Activated T-cell treated with anti-CD3 and anti-CD28 coated beads, Interleukin-2, amount 50 U/mL, for 4 hours (primary cell): ENCODE measurements around the gene RGL1. TPM values are rescaled to one million over a fixed set of nuclear protein-coding genes. Genes with fewer than 3 reads are reported as not detected.

Source experiments
- ATAC-seq, 2 donors: fragments of 200-7000 bp; cut with Tn5 transposase; one replicate each; pipeline ENCODE4 v1.10.0; 2021
- DNase-seq: peaks from one replicate; pipeline ENCODE4 v3.0.0-alpha.2; 2020
- H3K27me3 Mint-ChIP-seq: one replicate; pipeline ENCODE4 v1.8.0; 2021; ENCODE audit warnings: low read depth, mixed read lengths
- H3K36me3 Mint-ChIP-seq: one replicate; pipeline ENCODE4 v1.8.0; 2022; ENCODE audit warnings: mixed read lengths; ENCODE audit not compliant: insufficient read depth
- H3K4me1 Mint-ChIP-seq: one replicate; pipeline ENCODE4 v1.8.0; 2021; ENCODE audit warnings: low read depth, mixed read lengths
- H3K4me3 Mint-ChIP-seq: one replicate; pipeline ENCODE4 v1.8.0; 2021; ENCODE audit warnings: mild to moderate bottlenecking, moderate library complexity, mixed read lengths
- H3K9me3 Mint-ChIP-seq: one replicate; pipeline ENCODE4 v1.8.0; 2021; ENCODE audit warnings: mixed read lengths
- total RNA-seq, 3 donors: library from RNA; stranded (reverse); gene quantifications; one replicate each; pipeline ENCODE4 v1.2.1, GENCODE V29; 2021

RGL1 gene
- total RNA-seq, 3 donors from 2014 or later: 0.58 to 0.92 (median 0.68) TPM

DNA sequence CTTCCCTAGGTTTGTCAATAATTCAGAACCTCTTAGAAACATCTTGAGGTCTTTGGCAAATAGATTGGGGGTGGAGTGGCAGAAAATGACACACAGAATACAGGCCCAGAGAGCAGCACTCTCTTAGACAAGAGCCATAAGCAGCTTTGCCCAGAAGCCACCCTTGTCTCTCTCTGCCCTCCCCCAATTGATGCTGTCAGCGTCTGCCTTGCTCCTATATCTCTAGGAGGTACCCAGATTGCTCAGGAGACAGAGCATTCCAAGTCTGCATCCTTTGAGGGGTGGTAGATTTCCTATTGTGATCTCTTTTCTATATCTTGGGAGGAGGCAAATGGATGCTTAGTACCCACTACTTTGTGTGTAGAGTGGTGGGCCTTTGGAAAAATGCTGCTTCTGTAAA is 1.8 kb downstream of the RGL1 start:
- H3K4me3 Mint-ChIP-seq: no peak overlapping the region
- peaks cover 16% of the 10 kb centered on the region for H3K4me1 Mint-ChIP-seq
- H3K9me3 Mint-ChIP-seq: peaks cover 10% of the 10 kb centered on the region
- ATAC-seq: no peak
- H3K36me3 Mint-ChIP-seq: peaks cover 2% of the 10 kb centered on the region
- peaks cover 12% of the 10 kb centered on the region for H3K27me3 Mint-ChIP-seq
- DNase-seq: no peak

DNA sequence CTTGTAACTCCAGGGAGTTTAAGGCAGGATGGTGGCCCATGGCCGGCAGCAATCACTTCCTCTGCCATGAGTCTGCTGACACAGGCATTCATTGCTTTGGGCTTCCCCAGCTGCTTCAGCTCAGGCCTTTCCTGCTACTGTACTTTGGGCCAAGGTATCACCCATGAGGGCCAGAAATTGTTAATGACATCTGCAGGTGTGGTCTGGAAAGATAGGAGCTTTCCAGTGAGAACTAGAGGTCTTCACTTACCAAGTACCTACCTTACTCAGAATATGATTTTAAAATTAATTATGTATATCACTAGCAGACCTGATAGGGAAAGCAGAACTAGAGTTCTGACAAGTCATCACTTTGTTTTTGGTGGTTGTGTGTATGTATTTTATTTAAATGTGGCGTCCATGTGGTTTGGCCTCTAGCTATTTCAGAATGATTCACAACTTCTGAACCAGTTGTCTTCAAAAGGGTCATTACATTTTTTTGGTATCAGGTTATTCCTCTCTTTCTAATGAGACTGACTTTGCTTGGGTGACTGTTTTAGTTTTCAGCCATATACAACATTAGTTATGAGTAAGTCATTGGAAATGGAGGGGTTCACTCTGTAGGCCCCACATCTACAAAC is 2.7 kb downstream of the RGL1 start:
- H3K27me3 Mint-ChIP-seq: peaks cover 12% of the 10 kb centered on the region
- peaks cover 4% of the 10 kb centered on the region for H3K9me3 Mint-ChIP-seq
- H3K4me1 Mint-ChIP-seq: peaks cover 16% of the 10 kb centered on the region
- no peak for DNase-seq
- no peaks in the 10 kb centered on the region for H3K36me3 Mint-ChIP-seq
- H3K4me3 Mint-ChIP-seq: no peak overlapping the region
- no peak for ATAC-seq

DNA sequence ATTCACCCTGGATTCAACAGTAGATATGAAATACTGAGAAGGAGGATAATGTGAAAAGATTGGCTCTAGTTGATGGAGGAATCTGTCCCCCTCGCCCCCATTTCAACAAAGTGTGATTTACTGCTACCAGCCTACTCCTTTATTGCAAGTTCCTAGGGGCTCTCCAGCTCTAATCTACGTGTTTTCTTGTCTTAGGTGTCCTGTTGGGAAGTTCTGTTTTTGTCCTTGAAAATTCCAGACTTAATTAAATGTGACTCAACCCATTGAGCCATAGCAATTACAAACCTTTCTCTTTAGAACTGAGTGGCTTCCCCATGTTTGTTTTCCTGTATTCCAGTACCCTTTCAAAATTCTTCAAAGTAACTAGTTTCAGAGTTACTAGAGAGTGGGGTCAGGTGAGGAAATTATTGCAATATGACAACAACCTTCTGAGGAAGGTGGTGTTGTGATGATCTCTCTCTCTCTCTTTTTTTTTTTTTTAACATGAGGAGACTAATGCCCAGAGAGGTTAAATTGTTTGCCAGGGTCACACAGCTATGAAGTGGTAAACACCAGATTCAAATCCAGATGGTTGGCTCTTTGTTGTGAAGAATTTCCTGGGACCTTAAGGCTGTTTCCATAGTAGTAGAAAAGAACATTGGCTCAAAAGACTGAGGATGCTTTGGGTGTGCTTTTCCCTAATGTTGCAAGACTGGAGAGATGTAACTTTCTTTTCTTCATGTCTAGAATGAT is 3.5 kb downstream of the RGL1 start:
- H3K36me3 Mint-ChIP-seq: no peaks in the 10 kb centered on the region
- ATAC-seq (no peak), DNase-seq (no peak)
- peaks cover 12% of the 10 kb centered on the region for H3K27me3 Mint-ChIP-seq
- peaks cover 16% of the 10 kb centered on the region for H3K4me1 Mint-ChIP-seq
- no peak overlapping the region for H3K4me3 Mint-ChIP-seq
- peaks cover 4% of the 10 kb centered on the region for H3K9me3 Mint-ChIP-seq

- DNase-seq (no peak), ATAC-seq (no peak)
- no peak overlapping the region for H3K4me3 Mint-ChIP-seq
- no peaks in the 10 kb centered on the region for H3K36me3 Mint-ChIP-seq
- peaks cover 13% of the 10 kb centered on the region for H3K4me1 Mint-ChIP-seq
- peaks cover 12% of the 10 kb centered on the region for H3K27me3 Mint-ChIP-seq
- no peaks in the 10 kb centered on the region for H3K9me3 Mint-ChIP-seq
Measured at GRCh38 chr1:183810121-183810520, 5.2 kb downstream of the RGL1 start.

DNA sequence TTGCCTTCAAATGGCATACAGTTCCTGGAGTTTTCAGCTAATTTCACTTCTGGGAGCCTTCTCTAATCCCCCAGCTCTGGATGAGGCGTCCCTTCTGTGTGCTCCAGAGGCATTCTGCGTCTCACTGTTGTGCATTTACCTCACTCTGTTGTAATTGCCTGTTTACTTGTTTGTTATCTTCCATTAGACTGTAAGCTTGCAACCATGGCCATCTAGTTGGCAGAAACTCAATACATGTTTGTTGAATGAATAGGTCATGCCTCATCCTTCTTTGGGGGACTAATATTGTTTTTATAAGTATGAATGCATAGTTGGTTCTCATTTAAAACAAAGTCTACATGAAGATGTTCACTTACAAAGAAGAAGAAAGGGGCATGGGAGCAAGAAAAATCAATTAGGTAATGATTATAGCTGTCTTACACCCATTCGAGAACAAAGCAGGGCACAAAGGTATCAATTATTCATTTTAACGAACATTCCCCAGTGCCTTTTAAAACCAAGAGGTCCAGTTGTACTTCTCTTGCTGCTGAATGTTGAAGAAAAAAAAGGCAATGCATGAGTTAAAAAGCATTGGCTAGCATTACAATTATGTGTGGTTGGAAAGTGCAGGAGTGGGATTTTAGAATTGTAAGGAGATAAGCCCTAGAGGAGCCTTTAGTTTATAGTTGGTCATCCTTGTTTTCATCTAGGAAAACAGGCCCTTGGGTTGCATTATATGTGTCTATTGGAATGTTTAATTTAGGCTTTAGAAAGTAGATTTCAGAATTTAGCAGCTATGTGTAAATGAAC is 6.0 kb downstream of the RGL1 start:
- Mint-ChIP-seq H3K27me3 (peaks cover 9% of the 10 kb centered on the region), H3K9me3 (no peaks in the 10 kb centered on the region), H3K4me3 (no peak overlapping the region), H3K4me1 (peaks cover 6% of the 10 kb centered on the region), H3K36me3 (no peaks in the 10 kb centered on the region)
- DNase-seq (no peak), ATAC-seq (no peak)

DNA sequence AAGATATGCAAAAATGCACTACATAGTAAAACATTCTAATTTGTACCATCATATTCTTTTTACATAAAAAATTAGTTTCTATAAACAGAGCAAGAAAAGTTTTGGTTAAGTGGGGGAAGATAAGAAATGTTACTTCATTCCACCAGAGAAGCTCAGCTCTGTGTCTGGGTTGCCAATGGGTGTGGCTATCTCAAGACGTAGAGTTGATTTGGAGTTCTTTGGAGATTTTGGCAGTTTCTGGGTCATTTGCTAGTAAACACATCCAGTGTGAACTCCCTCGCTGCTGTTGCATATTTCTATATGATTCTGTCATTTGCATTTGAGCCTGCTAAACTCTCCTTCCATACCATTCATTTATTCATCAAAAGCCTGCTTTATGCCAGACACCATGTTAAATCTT is 7.2 kb downstream of the RGL1 start:
- Mint-ChIP-seq H3K27me3 (peaks cover 4% of the 10 kb centered on the region), H3K36me3 (no peaks in the 10 kb centered on the region), H3K4me3 (no peak overlapping the region), H3K9me3 (no peaks in the 10 kb centered on the region), H3K4me1 (no peaks in the 10 kb centered on the region)
- no peak for DNase-seq
- ATAC-seq: no peak

- no peak for DNase-seq
- Mint-ChIP-seq H3K9me3 (no peaks in the 10 kb centered on the region), H3K27me3 (no peaks in the 10 kb centered on the region), H3K36me3 (no peaks in the 10 kb centered on the region), H3K4me3 (no peak overlapping the region), H3K4me1 (no peaks in the 10 kb centered on the region)
- no peak for ATAC-seq
Measured at GRCh38 chr1:183812686-183813569, 8.0 kb downstream of the RGL1 start.

GRCh38 chr1:183814121-183814681 is 9.3 kb downstream of the RGL1 start:
- Mint-ChIP-seq H3K4me1 (no peaks in the 10 kb centered on the region), H3K9me3 (no peaks in the 10 kb centered on the region), H3K27me3 (no peaks in the 10 kb centered on the region), H3K4me3 (no peak overlapping the region), H3K36me3 (no peaks in the 10 kb centered on the region)
- no peak for ATAC-seq
- no peak for DNase-seq

DNA sequence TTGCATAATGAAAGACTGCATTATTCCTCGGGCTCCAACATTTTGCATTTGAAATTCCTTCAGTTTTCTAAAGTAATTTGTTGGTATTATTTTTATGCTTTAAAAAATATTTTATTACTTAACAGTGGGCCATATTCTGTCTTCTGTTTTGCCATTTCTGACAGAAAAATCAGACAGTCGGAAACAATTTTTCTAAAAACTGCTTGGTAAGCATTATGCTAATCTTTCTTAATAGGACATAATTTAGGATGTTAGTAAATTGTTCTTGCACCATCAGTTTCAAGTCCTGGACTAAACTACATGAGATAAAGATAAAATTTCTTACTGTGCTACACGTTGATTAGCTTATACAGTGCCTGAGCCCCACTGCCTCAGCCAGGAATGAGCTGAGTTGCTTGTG is 11.2 kb downstream of the RGL1 start:
- DNase-seq (no peak), ATAC-seq (no peak)
- Mint-ChIP-seq H3K4me1 (no peaks in the 10 kb centered on the region), H3K9me3 (no peaks in the 10 kb centered on the region), H3K4me3 (no peak overlapping the region), H3K36me3 (no peaks in the 10 kb centered on the region), H3K27me3 (no peaks in the 10 kb centered on the region)

GRCh38 chr1:183817576-183818288 is 12.8 kb downstream of the RGL1 start:
- DNase-seq (no peak), ATAC-seq (no peak)
- H3K27me3 Mint-ChIP-seq: no peaks in the 10 kb centered on the region
- no peaks in the 10 kb centered on the region for H3K4me1 Mint-ChIP-seq
- H3K9me3 Mint-ChIP-seq: no peaks in the 10 kb centered on the region
- no peak overlapping the region for H3K4me3 Mint-ChIP-seq
- H3K36me3 Mint-ChIP-seq: no peaks in the 10 kb centered on the region

DNA sequence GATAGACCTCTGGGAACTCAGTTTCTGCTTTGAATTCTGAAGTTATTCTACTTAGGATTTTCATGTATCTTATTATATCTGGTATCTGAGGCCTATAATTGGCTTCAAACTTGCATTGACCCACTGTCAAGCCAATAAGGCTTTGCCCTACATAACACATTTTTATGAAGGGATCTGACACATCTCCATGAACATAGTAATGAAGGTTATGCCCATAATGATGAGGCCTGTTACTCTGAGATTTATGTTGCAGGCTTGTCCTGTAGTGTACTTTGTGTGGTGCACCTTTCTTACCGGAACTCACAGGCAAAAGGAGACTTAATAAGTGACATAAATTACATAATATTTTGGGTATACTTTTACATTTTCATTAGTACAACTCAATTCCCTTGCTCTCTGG is 14.1 kb downstream of the RGL1 start:
- H3K36me3 Mint-ChIP-seq: no peaks in the 10 kb centered on the region
- DNase-seq (no peak), ATAC-seq (no peak)
- no peaks in the 10 kb centered on the region for H3K9me3 Mint-ChIP-seq
- H3K4me1 Mint-ChIP-seq: no peaks in the 10 kb centered on the region
- no peaks in the 10 kb centered on the region for H3K27me3 Mint-ChIP-seq
- no peak overlapping the region for H3K4me3 Mint-ChIP-seq

GRCh38 chr1:183821309-183821888 is 16.5 kb downstream of the RGL1 start:
- H3K36me3 Mint-ChIP-seq: no peaks in the 10 kb centered on the region
- H3K4me3 Mint-ChIP-seq: no peak overlapping the region
- no peaks in the 10 kb centered on the region for H3K9me3 Mint-ChIP-seq
- H3K4me1 Mint-ChIP-seq: no peaks in the 10 kb centered on the region
- ATAC-seq (no peak), DNase-seq (no peak)
- no peaks in the 10 kb centered on the region for H3K27me3 Mint-ChIP-seq

DNA sequence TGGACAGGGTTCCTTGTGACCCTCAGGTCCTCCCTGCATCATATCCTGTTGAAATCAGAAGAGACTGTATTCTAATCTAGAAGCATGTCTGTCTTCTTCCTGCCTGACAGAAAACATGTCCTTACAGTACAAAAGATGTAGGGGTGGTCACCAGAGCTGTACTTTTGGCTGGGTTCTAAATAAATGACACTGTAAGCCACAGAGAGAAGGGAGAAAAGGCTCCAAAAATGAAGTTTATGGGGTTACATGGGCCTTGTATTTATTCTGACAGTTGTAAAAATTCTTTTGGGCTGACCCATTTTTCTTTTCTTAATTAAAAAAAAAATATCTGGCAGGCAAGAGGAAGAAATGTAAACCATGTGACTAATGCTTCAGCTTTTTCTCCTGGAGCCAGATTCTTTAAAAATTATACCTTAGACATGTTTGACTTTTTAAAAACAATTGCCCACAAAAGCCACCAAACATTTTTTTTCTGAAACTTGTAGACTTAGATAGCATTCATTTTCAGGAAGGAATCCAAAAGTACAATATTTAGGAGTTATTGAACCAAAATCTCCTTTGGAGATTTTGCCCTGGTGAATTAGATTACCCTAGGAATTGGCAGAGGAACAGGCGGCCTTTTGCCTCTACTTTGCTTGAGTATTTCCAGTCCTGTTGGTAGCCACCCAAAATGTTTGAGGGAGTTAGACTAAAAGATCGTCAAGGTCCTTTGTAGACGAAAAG is 17.1 kb downstream of the RGL1 start:
- no peaks in the 10 kb centered on the region for H3K9me3 Mint-ChIP-seq
- H3K36me3 Mint-ChIP-seq: no peaks in the 10 kb centered on the region
- ATAC-seq (no peak), DNase-seq (no peak)
- no peaks in the 10 kb centered on the region for H3K4me1 Mint-ChIP-seq
- no peaks in the 10 kb centered on the region for H3K27me3 Mint-ChIP-seq
- no peak overlapping the region for H3K4me3 Mint-ChIP-seq
